ENCODE data around the gene RDM1. TPM values are rescaled to one million over a fixed set of nuclear protein-coding genes. Genes with fewer than 3 reads are reported as not detected.
A peak's percentile ranks its signal among the peaks of the same experiment; 100 is the strongest.
"Not testable (repeated sequence)": the region's sequence is repeated elsewhere in the genome, so short reads cannot be mapped to it uniquely, and the experiment has no call there.

RDM1 gene
- polyA plus RNA-seq, 3 donors from 2014 or later = 0.82 to 1.7 TPM; not detected in 1

GRCh38 chr17:35949401-35949800 is 18.8 kb upstream of the RDM1 start:
- peaks cover 12 to 35% of the 10 kb centered on the region in 2 donors for H3K4me1 Mint-ChIP-seq
- peaks cover 0 to 8% (median 7%) of the 10 kb centered on the region in 3 donors for H3K36me3 Mint-ChIP-seq
- H3K27me3 Mint-ChIP-seq (ENCODE audit: low read depth in 3 of 3) = peaks cover 0 to 2% (median 0%) of the 10 kb centered on the region in 3 donors
- no peak overlapping the region for H3K4me3 Mint-ChIP-seq
- H3K9me3 Mint-ChIP-seq = no peaks in the 10 kb centered on the region
- DNase-seq = no peak
- peak overlapping the region in 2 of 6 donors; percentile 0 to 47 for H3K27ac Mint-ChIP-seq

GRCh38 chr17:35948092-35948491 is 17.5 kb upstream of the RDM1 start:
- H3K9me3 Mint-ChIP-seq = no peaks in the 10 kb centered on the region
- peaks cover 18 to 45% of the 10 kb centered on the region in 2 donors for H3K4me1 Mint-ChIP-seq
- peaks cover 0 to 9% (median 0%) of the 10 kb centered on the region in 3 donors for H3K36me3 Mint-ChIP-seq
- H3K27ac Mint-ChIP-seq = no peak overlapping the region
- no peak overlapping the region for H3K4me3 Mint-ChIP-seq
- peaks cover 0 to 2% (median 0%) of the 10 kb centered on the region in 3 donors for H3K27me3 Mint-ChIP-seq (ENCODE audit: low read depth in 3 of 3)
- DNase-seq = no peak

GRCh38 chr17:35947156-35947585 is 16.6 kb upstream of the RDM1 start:
- no peaks in the 10 kb centered on the region for H3K9me3 Mint-ChIP-seq
- H3K36me3 Mint-ChIP-seq = peaks cover 0 to 3% (median 0%) of the 10 kb centered on the region in 3 donors
- H3K27ac Mint-ChIP-seq = peak overlapping the region in 4 of 6 donors; percentile 33 to 70 (median 52)
- peak; percentile 46 to 51 (median 50) for DNase-seq
- peaks cover 0 to 2% (median 0%) of the 10 kb centered on the region in 3 donors for H3K27me3 Mint-ChIP-seq (ENCODE audit: low read depth in 3 of 3)
- H3K4me3 Mint-ChIP-seq = peak overlapping the region; percentile 44 to 72 (median 60)
- H3K4me1 Mint-ChIP-seq = peaks cover 22 to 46% of the 10 kb centered on the region in 2 donors

GRCh38 chr17:35944151-35944550 is 13.6 kb upstream of the RDM1 start:
- Mint-ChIP-seq H3K4me1 (peaks cover 16 to 48% of the 10 kb centered on the region in 2 donors), H3K4me3 (no peak overlapping the region), H3K9me3 (no peaks in the 10 kb centered on the region), H3K36me3 (peaks cover 0 to 7% (median 0%) of the 10 kb centered on the region in 3 donors), H3K27me3 (ENCODE audit: low read depth in 3 of 3) (no peaks in the 10 kb centered on the region), H3K27ac (peak overlapping the region in 2 of 6 donors; percentile 17 to 48)
- DNase-seq = no peak

GRCh38 chr17:35943537-35943936 is 13.0 kb upstream of the RDM1 start, which contains the start of gene LYZL6:
LYZL6 (minus strand) TSS chr17:35943713; CDS start chr17:35939356, 4,357 bp downstream.
- Mint-ChIP-seq H3K4me1 (peaks cover 16 to 52% of the 10 kb centered on the region in 2 donors), H3K27ac (peak within 1 kb of the TSS; percentile 48 to 82 (median 60)), H3K36me3 (peaks cover 0 to 10% (median 0%) of the 10 kb centered on the region in 3 donors), H3K4me3 (no peak within 1 kb of the TSS), H3K9me3 (no peaks in the 10 kb centered on the region), H3K27me3 (ENCODE audit: low read depth in 3 of 3) (no peaks in the 10 kb centered on the region)
- DNase-seq = no peak

GRCh38 chr17:35942588-35943186 is 12.1 kb upstream of the RDM1 start:
- Mint-ChIP-seq H3K36me3 (peaks cover 0 to 10% (median 0%) of the 10 kb centered on the region in 3 donors), H3K27me3 (ENCODE audit: low read depth in 3 of 3) (no peaks in the 10 kb centered on the region), H3K4me3 (no peak overlapping the region), H3K27ac (peak overlapping the region; percentile 18 to 82 (median 60)), H3K9me3 (peaks cover 0 to 1% (median 0%) of the 10 kb centered on the region in 6 donors), H3K4me1 (peaks cover 17 to 53% of the 10 kb centered on the region in 2 donors)
- no peak for DNase-seq

- not testable (repeated sequence) for H3K9me3 Mint-ChIP-seq; H3K27me3 Mint-ChIP-seq (ENCODE audit: low read depth in 3 of 3); DNase-seq; H3K4me3 Mint-ChIP-seq
- Mint-ChIP-seq H3K4me1 (peaks cover 6 to 28% of the 10 kb centered on the region in 2 donors), H3K27ac (peak overlapping the region in 2 of 6 donors; percentile 38 to 48), H3K36me3 (peaks cover 0 to 23% (median 9%) of the 10 kb centered on the region in 3 donors)
These were observed 7.9 kb upstream of the RDM1 start for GRCh38 chr17:35938492-35938891.

GRCh38 chr17:35936063-35936462 is 5.5 kb upstream of the RDM1 start:
- Mint-ChIP-seq H3K36me3 (peaks cover 0 to 16% (median 9%) of the 10 kb centered on the region in 3 donors), H3K4me1 (peaks cover 4 to 11% of the 10 kb centered on the region in 2 donors), H3K4me3 (no peak overlapping the region), H3K27me3 (ENCODE audit: low read depth in 3 of 3) (no peaks in the 10 kb centered on the region), H3K27ac (no peak overlapping the region), H3K9me3 (peaks cover 0 to 2% (median 0%) of the 10 kb centered on the region in 6 donors)
- DNase-seq = no peak

GRCh38 chr17:35934760-35935159 is 4.2 kb upstream of the RDM1 start:
- DNase-seq = no peak
- H3K27me3 Mint-ChIP-seq (ENCODE audit: low read depth in 3 of 3) = peaks cover 3 to 4% (median 3%) of the 10 kb centered on the region in 3 donors
- H3K4me1 Mint-ChIP-seq = peaks cover 17 to 24% of the 10 kb centered on the region in 2 donors
- no peak overlapping the region for H3K4me3 Mint-ChIP-seq
- H3K27ac Mint-ChIP-seq = peak overlapping the region in 1 of 6 donors; percentile 28
- H3K9me3 Mint-ChIP-seq = peaks cover 0 to 2% (median 0%) of the 10 kb centered on the region in 6 donors
- H3K36me3 Mint-ChIP-seq = peaks cover 0 to 16% (median 9%) of the 10 kb centered on the region in 3 donors

GRCh38 chr17:35932586-35932985 is 2.0 kb upstream of the RDM1 start:
- Mint-ChIP-seq H3K27ac (peak overlapping the region in 2 of 6 donors; percentile 5 to 48), H3K4me1 (peaks cover 24 to 30% of the 10 kb centered on the region in 2 donors), H3K27me3 (ENCODE audit: low read depth in 3 of 3) (peaks cover 3 to 4% (median 3%) of the 10 kb centered on the region in 3 donors), H3K36me3 (peaks cover 0 to 17% (median 15%) of the 10 kb centered on the region in 3 donors), H3K9me3 (no peaks in the 10 kb centered on the region), H3K4me3 (no peak overlapping the region)
- DNase-seq = no peak

GRCh38 chr17:35931794-35932425 is 1.3 kb upstream of the RDM1 start:
- Mint-ChIP-seq H3K36me3 (peaks cover 0 to 17% (median 14%) of the 10 kb centered on the region in 3 donors), H3K27me3 (ENCODE audit: low read depth in 3 of 3) (peaks cover 3 to 4% (median 3%) of the 10 kb centered on the region in 3 donors), H3K4me3 (no peak overlapping the region), H3K4me1 (peaks cover 25 to 31% of the 10 kb centered on the region in 2 donors), H3K27ac (peak overlapping the region in 3 of 6 donors; percentile 23 to 86 (median 48)), H3K9me3 (no peaks in the 10 kb centered on the region)
- DNase-seq = no peak

- H3K9me3 Mint-ChIP-seq = no peaks in the 10 kb centered on the region
- DNase-seq = no peak
- H3K27ac Mint-ChIP-seq = peak overlapping the region in 3 of 6 donors; percentile 1 to 63 (median 23)
- H3K4me1 Mint-ChIP-seq = peaks cover 41 to 53% of the 10 kb centered on the region in 2 donors
- H3K27me3 Mint-ChIP-seq (ENCODE audit: low read depth in 3 of 3) = peaks cover 3 to 4% (median 3%) of the 10 kb centered on the region in 3 donors
- peaks cover 0 to 11% (median 7%) of the 10 kb centered on the region in 3 donors for H3K36me3 Mint-ChIP-seq
- peak overlapping the region in 2 of 5 donors; percentile 4 to 21 for H3K4me3 Mint-ChIP-seq
These were observed 2.9 kb downstream of the RDM1 start for GRCh38 chr17:35927714-35928113.

- H3K27ac Mint-ChIP-seq = peak overlapping the region in 2 of 6 donors; percentile 31 to 61
- H3K4me1 Mint-ChIP-seq = peaks cover 49 to 69% of the 10 kb centered on the region in 2 donors
- no peak for DNase-seq
- H3K4me3 Mint-ChIP-seq = no peak overlapping the region
- no peaks in the 10 kb centered on the region for H3K9me3 Mint-ChIP-seq
- H3K36me3 Mint-ChIP-seq = peaks cover 0 to 20% (median 15%) of the 10 kb centered on the region in 3 donors
- H3K27me3 Mint-ChIP-seq (ENCODE audit: low read depth in 3 of 3) = no peaks in the 10 kb centered on the region
These were observed 6.9 kb downstream of the RDM1 start for GRCh38 chr17:35923609-35924114.

All from immature natural killer cell (primary cell).